Neural cell (in vitro differentiated cells): ENCODE data around the gene FZR1. TPM values are rescaled to one million over a fixed set of nuclear protein-coding genes. Genes with fewer than 3 reads are reported as not detected.

Source experiments
- H2AFZ ChIP-seq: fragments of 200-600, 300-800 bp; sonication (generic), shearing (Covaris generic); 2 replicates; pipeline ENCODE4 v1.6.0; 2014; ENCODE audit warnings: low read depth, mild to moderate bottlenecking, antibody characterized with exemption, low read length, moderate library complexity
- H3F3A ChIP-seq: fragments of 200-600 bp; shearing (Covaris generic); 2 replicates; pipeline ENCODE4 v1.6.1; 2016; ENCODE audit warnings: mild to moderate bottlenecking, moderate library complexity, mixed read lengths, antibody characterized with exemption, low read length; ENCODE audit not compliant: insufficient read depth, poor library complexity, severe bottlenecking
- H3K27ac ChIP-seq: fragments of 200-600, 300-800 bp; sonication (generic), shearing (Covaris generic); 2 replicates; pipeline ENCODE4 v1.5.1; 2014; ENCODE audit warnings: mild to moderate bottlenecking, low read length, moderate library complexity
- H3K27me3 ChIP-seq: fragments of 300-800, 200-600 bp; sonication (generic), shearing (Covaris generic); 2 replicates; pipeline ENCODE4 v1.6.0; 2014; ENCODE audit warnings: mild to moderate bottlenecking, low read depth, low read length, moderate library complexity; ENCODE audit not compliant: insufficient read depth
- H3K36me3 ChIP-seq: fragments of 300-800, 200-600 bp; sonication (generic), shearing (Covaris generic); 2 replicates; pipeline ENCODE4 v1.5.1; 2014; ENCODE audit warnings: mild to moderate bottlenecking, antibody characterized with exemption, low read length, moderate library complexity; ENCODE audit not compliant: insufficient read depth
- H3K4me2 ChIP-seq: fragments of 300-800, 200-600 bp; sonication (generic), shearing (Covaris generic); 2 replicates; pipeline ENCODE4 v1.6.0; 2014; ENCODE audit warnings: mild to moderate bottlenecking, low read length
- H3K4me3 ChIP-seq: fragments of 300-800, 200-600 bp; sonication (generic), shearing (Covaris generic); 2 replicates; pipeline ENCODE4 v1.5.1; 2014; ENCODE audit warnings: mild to moderate bottlenecking, low read length, moderate library complexity
- H3K79me2 ChIP-seq: fragments of 200-600 bp; shearing (Covaris generic); replicated peaks from 2 replicates; pipeline ENCODE4 v1.6.0; 2014; ENCODE audit warnings: mild to moderate bottlenecking, low read length, moderate library complexity; ENCODE audit not compliant: insufficient read depth
- H3K9ac ChIP-seq: fragments of 300-800, 200-600 bp; sonication (generic), shearing (Covaris generic); 2 replicates; pipeline ENCODE4 v1.6.1; 2016; ENCODE audit warnings: mild to moderate bottlenecking, low read length, mixed read lengths
- H3K9me2 ChIP-seq: fragments of 200-600 bp; shearing (Covaris generic); 2 replicates; pipeline ENCODE4 v1.6.1; 2016; ENCODE audit warnings: mild to moderate bottlenecking, low read length, mixed read lengths; ENCODE audit not compliant: insufficient read depth
- H3K9me3 ChIP-seq: fragments of 200-600, 300-800 bp; sonication (generic), shearing (Covaris generic); 2 replicates; pipeline ENCODE4 v1.6.1; 2016; ENCODE audit warnings: mild to moderate bottlenecking, mixed run types, low read length, moderate library complexity, mixed read lengths
- H4K20me1 ChIP-seq: fragments of 200-600 bp; shearing (Covaris generic); 2 replicates; pipeline ENCODE4 v1.6.1; 2016; ENCODE audit warnings: mild to moderate bottlenecking, mixed run types; ENCODE audit not compliant: insufficient read depth
- EP300 ChIP-seq: fragments of 450-650 bp; conservative IDR thresholded peaks from 2 replicates; pipeline ENCODE4 v1.6.1; 2014; ENCODE audit warnings: antibody characterized with exemption, mild to moderate bottlenecking, moderate library complexity; ENCODE audit not compliant: poor library complexity, severe bottlenecking
- EZH2 ChIP-seq: fragments of 200-600, 300-800 bp; shearing (Covaris generic), sonication (generic); IDR thresholded peaks from 2 replicates; pipeline ENCODE4 v1.6.1; 2014; ENCODE audit warnings: antibody characterized with exemption, low read length, borderline replicate concordance, mild to moderate bottlenecking; ENCODE audit not compliant: insufficient read depth, poor library complexity, severe bottlenecking
- MXI1 ChIP-seq: fragments of 450-650 bp; conservative IDR thresholded peaks from 2 replicates; pipeline ENCODE4 v1.6.1; 2014; ENCODE audit warnings: antibody characterized with exemption, mild to moderate bottlenecking; ENCODE audit not compliant: poor library complexity, severe bottlenecking
- POLR2AphosphoS5 ChIP-seq: IDR thresholded peaks from 2 replicates; pipeline ENCODE4 v1.6.1; 2012
- RAD21 ChIP-seq: fragments of 450-650 bp; conservative IDR thresholded peaks from 2 replicates; pipeline ENCODE4 v1.6.1; 2014; ENCODE audit warnings: antibody characterized with exemption, mild to moderate bottlenecking, moderate library complexity
- SMC3 ChIP-seq: fragments of 450-650 bp; conservative IDR thresholded peaks from 2 replicates; pipeline ENCODE4 v1.6.1; 2014; ENCODE audit warnings: antibody characterized with exemption, mild to moderate bottlenecking, moderate library complexity; ENCODE audit not compliant: poor library complexity
- TAF1 ChIP-seq: IDR thresholded peaks from 2 replicates; pipeline ENCODE4 v1.6.1; 2012; ENCODE audit warnings: low read depth
- polyA plus RNA-seq: library from polyadenylated mRNA; depleted of rRNA; stranded (reverse); fragments of >200 nt; gene quantifications from 2 replicates; pipeline ENCODE4 v1.2.3, GENCODE V29; 2014
- TF ChIP-seq, protein P1 (sequence below): IDR thresholded peaks from 2 replicates; pipeline ENCODE4 v1.6.1; 2012; ENCODE audit warnings: borderline replicate concordance
- TF ChIP-seq, protein P2 (sequence below): fragments of 450-650 bp; IDR thresholded peaks from 2 replicates; pipeline ENCODE4 v1.5.1; 2014; ENCODE audit warnings: antibody characterized with exemption, mild to moderate bottlenecking, moderate library complexity; ENCODE audit not compliant: poor library complexity, severe bottlenecking

FZR1 gene
- polyA plus RNA-seq, 1 donor from 2014 or later, result 55.7 TPM

DNA sequence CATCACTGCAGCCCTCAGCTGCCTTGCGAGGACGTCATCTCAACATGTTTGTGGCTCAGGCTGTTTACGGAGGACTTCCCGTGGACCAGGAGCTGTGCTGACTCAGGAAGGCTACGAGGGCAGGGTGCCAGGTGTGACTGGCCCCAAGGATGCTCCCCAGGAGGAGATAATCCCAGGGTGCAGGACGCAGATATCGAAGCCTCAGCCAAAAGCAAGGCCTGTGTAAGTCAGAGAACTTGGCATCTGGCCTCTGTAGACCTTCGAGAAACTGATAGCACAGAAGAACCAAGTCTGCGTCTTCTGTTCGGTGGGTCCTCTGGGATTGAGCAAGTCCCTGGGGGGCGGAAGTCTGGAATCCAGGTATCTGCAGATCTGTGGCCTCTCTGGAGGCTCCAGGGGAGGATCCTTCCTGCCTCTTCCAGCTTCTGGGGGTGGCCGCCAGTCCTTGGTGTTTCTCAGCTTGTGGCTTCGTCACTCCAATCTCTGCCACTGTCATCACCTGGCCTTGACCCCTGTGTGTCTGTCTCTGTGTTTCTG is 3.0 kb upstream of the FZR1 start:
- H4K20me1 ChIP-seq, result no peaks in the 10 kb centered on the region
- H3K9me3 ChIP-seq, result no peaks in the 10 kb centered on the region
- H3K27me3 ChIP-seq, result no peaks in the 10 kb centered on the region
- H3K27ac ChIP-seq, result no peak overlapping the region
- no peak overlapping the region for H3K4me3 ChIP-seq
- no peak overlapping the region for H2AFZ ChIP-seq
- TF ChIP-seq RAD21, result no peak
- no peak for TF ChIP-seq EP300
- TF ChIP-seq, protein P1, sequence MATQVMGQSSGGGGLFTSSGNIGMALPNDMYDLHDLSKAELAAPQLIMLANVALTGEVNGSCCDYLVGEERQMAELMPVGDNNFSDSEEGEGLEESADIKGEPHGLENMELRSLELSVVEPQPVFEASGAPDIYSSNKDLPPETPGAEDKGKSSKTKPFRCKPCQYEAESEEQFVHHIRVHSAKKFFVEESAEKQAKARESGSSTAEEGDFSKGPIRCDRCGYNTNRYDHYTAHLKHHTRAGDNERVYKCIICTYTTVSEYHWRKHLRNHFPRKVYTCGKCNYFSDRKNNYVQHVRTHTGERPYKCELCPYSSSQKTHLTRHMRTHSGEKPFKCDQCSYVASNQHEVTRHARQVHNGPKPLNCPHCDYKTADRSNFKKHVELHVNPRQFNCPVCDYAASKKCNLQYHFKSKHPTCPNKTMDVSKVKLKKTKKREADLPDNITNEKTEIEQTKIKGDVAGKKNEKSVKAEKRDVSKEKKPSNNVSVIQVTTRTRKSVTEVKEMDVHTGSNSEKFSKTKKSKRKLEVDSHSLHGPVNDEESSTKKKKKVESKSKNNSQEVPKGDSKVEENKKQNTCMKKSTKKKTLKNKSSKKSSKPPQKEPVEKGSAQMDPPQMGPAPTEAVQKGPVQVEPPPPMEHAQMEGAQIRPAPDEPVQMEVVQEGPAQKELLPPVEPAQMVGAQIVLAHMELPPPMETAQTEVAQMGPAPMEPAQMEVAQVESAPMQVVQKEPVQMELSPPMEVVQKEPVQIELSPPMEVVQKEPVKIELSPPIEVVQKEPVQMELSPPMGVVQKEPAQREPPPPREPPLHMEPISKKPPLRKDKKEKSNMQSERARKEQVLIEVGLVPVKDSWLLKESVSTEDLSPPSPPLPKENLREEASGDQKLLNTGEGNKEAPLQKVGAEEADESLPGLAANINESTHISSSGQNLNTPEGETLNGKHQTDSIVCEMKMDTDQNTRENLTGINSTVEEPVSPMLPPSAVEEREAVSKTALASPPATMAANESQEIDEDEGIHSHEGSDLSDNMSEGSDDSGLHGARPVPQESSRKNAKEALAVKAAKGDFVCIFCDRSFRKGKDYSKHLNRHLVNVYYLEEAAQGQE, result no peak
- TF ChIP-seq SMC3, result no peak
- TF ChIP-seq MXI1, result no peak
- TF ChIP-seq, protein P2, sequence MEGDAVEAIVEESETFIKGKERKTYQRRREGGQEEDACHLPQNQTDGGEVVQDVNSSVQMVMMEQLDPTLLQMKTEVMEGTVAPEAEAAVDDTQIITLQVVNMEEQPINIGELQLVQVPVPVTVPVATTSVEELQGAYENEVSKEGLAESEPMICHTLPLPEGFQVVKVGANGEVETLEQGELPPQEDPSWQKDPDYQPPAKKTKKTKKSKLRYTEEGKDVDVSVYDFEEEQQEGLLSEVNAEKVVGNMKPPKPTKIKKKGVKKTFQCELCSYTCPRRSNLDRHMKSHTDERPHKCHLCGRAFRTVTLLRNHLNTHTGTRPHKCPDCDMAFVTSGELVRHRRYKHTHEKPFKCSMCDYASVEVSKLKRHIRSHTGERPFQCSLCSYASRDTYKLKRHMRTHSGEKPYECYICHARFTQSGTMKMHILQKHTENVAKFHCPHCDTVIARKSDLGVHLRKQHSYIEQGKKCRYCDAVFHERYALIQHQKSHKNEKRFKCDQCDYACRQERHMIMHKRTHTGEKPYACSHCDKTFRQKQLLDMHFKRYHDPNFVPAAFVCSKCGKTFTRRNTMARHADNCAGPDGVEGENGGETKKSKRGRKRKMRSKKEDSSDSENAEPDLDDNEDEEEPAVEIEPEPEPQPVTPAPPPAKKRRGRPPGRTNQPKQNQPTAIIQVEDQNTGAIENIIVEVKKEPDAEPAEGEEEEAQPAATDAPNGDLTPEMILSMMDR, result no peak
- no peak for TF ChIP-seq POLR2AphosphoS5
- TF ChIP-seq TAF1, result no peak
- no peak for TF ChIP-seq EZH2
- H3K4me2 ChIP-seq, result no peak overlapping the region
- H3K9me2 ChIP-seq, result no peaks in the 10 kb centered on the region
- H3K9ac ChIP-seq, result no peak overlapping the region
- H3K36me3 ChIP-seq, result no peaks in the 10 kb centered on the region
- H3F3A ChIP-seq, result no peaks in the 10 kb centered on the region
- H3K79me2 ChIP-seq, result peaks cover 31% of the 10 kb centered on the region

DNA sequence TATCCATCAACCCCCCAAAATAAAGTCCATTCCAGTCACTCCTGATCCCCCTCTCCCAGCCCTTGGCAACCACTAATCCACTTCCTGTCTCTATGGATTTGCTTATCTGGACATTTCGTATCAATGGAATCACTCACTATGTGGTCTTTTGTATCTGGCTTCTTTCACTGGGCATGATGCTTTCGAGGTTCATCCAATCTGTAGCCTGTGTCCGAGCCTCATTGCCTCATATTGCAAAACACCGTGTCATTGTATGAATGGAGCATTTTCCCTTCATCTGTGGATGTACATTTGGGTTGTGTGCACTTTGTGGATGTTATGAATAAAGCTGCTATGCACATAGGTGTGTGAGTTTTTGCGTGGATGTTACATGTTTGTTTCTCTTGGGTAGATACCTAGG is 1.4 kb upstream of the FZR1 start:
- no peaks in the 10 kb centered on the region for H3K36me3 ChIP-seq
- H3K9me3 ChIP-seq, result no peaks in the 10 kb centered on the region
- H3K9me2 ChIP-seq, result no peaks in the 10 kb centered on the region
- H3F3A ChIP-seq, result no peaks in the 10 kb centered on the region
- no peaks in the 10 kb centered on the region for H4K20me1 ChIP-seq
- no peak overlapping the region for H2AFZ ChIP-seq
- peak overlapping the region; percentile 95 for H3K27ac ChIP-seq
- peaks cover 38% of the 10 kb centered on the region for H3K79me2 ChIP-seq
- TF ChIP-seq SMC3, result no peak
- H3K9ac ChIP-seq, result no peak overlapping the region
- H3K27me3 ChIP-seq, result no peaks in the 10 kb centered on the region
- no peak overlapping the region for H3K4me2 ChIP-seq
- no peak overlapping the region for H3K4me3 ChIP-seq
